Panc1 (cell line): ENCODE results near the gene RMC1. TPM values are rescaled to one million over a fixed set of nuclear protein-coding genes. Genes with fewer than 3 reads are reported as not detected.

Experiments
- ATAC-seq: fragments of 200-7000 bp; cut with Tn5 transposase; 2 replicates; pipeline ENCODE4 v1.9.1; 2020; ENCODE audit warnings: mild to moderate bottlenecking, moderate library complexity
- BruUV-seq: library from RNA; stranded (reverse); fragments of 400-500 nt; replicated peaks from 2 replicates; lab custom pipeline; 2021; lab: Mats Ljungman, UMichigan
- CTCF ChIA-PET: fragments of 300-600 bp; sonication (Branson Sonifier 250); formaldehyde crosslinking; loops from one replicate; lab custom pipeline; 2022; ENCODE audit warnings: antibody characterized with exemption; lab: Charles Lee
- POLR2A ChIA-PET: fragments of 300-600 bp; sonication (Branson Sonifier 250); formaldehyde crosslinking; loops from one replicate; lab custom pipeline; 2022; ENCODE audit warnings: antibody characterized with exemption; lab: Charles Lee
- DNase-seq: peaks from one replicate; pipeline ENCODE4 v3.0.0-alpha.2; 2010; ENCODE audit warnings: low read depth, low spot score
- H3K27ac ChIP-seq: 2 replicates; pipeline ENCODE4 v1.5.1; 2011; ENCODE audit warnings: mild to moderate bottlenecking, low read length, inconsistent platforms
- H3K27me3 ChIP-seq: fragments of 200-500 bp; sonication (Bioruptor generic); 2 replicates; pipeline ENCODE4 v1.6.0; 2014; ENCODE audit warnings: low read length, inconsistent platforms; ENCODE audit not compliant: control insufficient read depth, insufficient read depth
- H3K36me3 ChIP-seq: fragments of 200-500 bp; sonication (Bioruptor generic); 2 replicates; pipeline ENCODE4 v1.5.1; 2014; ENCODE audit warnings: inconsistent platforms, mild to moderate bottlenecking, low read length, moderate library complexity; ENCODE audit not compliant: control insufficient read depth, insufficient read depth
- H3K4me1 ChIP-seq: 2 replicates; pipeline ENCODE4 v1.5.1; 2011; ENCODE audit warnings: inconsistent platforms, mild to moderate bottlenecking, low read length, moderate library complexity; ENCODE audit not compliant: control insufficient read depth, insufficient read depth
- H3K4me3 ChIP-seq, 2 experiments: 2 replicates each; pipeline ENCODE4 v1.5.1; 2011 to 2012; ENCODE audit warnings: low read depth in 2 of 2, low read length in 2 of 2, mild to moderate bottlenecking in 2 of 2, inconsistent platforms in 1 of 2, moderate library complexity in 1 of 2
- H3K9me3 ChIP-seq: fragments of 200-500 bp; sonication (Bioruptor generic); 2 replicates; pipeline ENCODE4 v1.5.1; 2014; ENCODE audit warnings: low read depth, mild to moderate bottlenecking, inconsistent platforms, low read length, moderate library complexity; ENCODE audit not compliant: control insufficient read depth, insufficient read depth
- POLR2AphosphoS5 ChIP-seq: IDR thresholded peaks from 2 replicates; pipeline ENCODE4 v1.6.1; 2012; ENCODE audit warnings: mild to moderate bottlenecking, low read depth, low read length, moderate library complexity
- SIN3A ChIP-seq: IDR thresholded peaks from 2 replicates; pipeline ENCODE4 v1.6.1; 2012; ENCODE audit warnings: low read depth, mild to moderate bottlenecking, low read length, moderate library complexity, borderline replicate concordance; ENCODE audit not compliant: insufficient read depth
- TCF7L2 ChIP-seq: IDR thresholded peaks from 2 replicates; pipeline ENCODE4 v1.6.1; 2011; ENCODE audit warnings: mild to moderate bottlenecking, low read depth, low read length, inconsistent platforms
- in situ Hi-C: cut with HindIII; loops from 2 replicates; pipeline ENCODE4 v1.10.0; 2016; ENCODE audit warnings: low sequenced_read_pairs, low pct_unique_long_range_greater_than_20kb
- intact Hi-C: fragments of 100-400 bp; cut with micrococcal nuclease; formaldehyde crosslinking; loops from one replicate; pipeline ENCODE4 v1.10.0; 2022; ENCODE audit not compliant: unreplicated experiment
- total RNA-seq: library from RNA; stranded (reverse); gene quantifications from one replicate; pipeline ENCODE4 v1.2.1, GENCODE V29; 2021; ENCODE audit not compliant: unreplicated experiment
- TF ChIP-seq, protein P1 (sequence below): fragments of 450-650 bp; IDR thresholded peaks from 2 replicates; pipeline ENCODE4 v1.5.1; 2017; ENCODE audit warnings: mild to moderate bottlenecking
- TF ChIP-seq, protein P2 (sequence below), 2 experiments: IDR thresholded peaks; 2 replicates each; pipeline ENCODE4 v1.6.1; 2011 to 2012; ENCODE audit warnings: low read depth in 2 of 2, control low read depth in 1 of 2, low read length in 1 of 2, mild to moderate bottlenecking in 1 of 2, moderate library complexity in 1 of 2; ENCODE audit not compliant: insufficient read depth in 1 of 2

RMC1 gene
- total RNA-seq, 1 experiment from 2014 or later = 57.4 TPM

- Histone ChIP-seq H3K27me3 (no peaks in the 10 kb centered on the region), H3K4me3 (no peak overlapping the region), H3K4me1 (no peaks in the 10 kb centered on the region; the same call in none of the 2 replicates), H3K36me3 (peaks cover 4% of the 10 kb centered on the region; the same call in 1 of the 2 replicates), H3K9me3 (no peaks in the 10 kb centered on the region), H3K27ac (no peak overlapping the region)
- intact Hi-C loops (no loop called here), in situ Hi-C loops (no loop called here)
- DNase-seq (no peak), ATAC-seq (no peak)
- ChIA-PET CTCF (interaction anchor here (0.6 kb wide), 1 partner anchor 849 kb away, joined by 3 read pairs; no protein-coding TSS in a partner anchor), POLR2A (no interaction called here)
- TF ChIP-seq, protein P1, sequence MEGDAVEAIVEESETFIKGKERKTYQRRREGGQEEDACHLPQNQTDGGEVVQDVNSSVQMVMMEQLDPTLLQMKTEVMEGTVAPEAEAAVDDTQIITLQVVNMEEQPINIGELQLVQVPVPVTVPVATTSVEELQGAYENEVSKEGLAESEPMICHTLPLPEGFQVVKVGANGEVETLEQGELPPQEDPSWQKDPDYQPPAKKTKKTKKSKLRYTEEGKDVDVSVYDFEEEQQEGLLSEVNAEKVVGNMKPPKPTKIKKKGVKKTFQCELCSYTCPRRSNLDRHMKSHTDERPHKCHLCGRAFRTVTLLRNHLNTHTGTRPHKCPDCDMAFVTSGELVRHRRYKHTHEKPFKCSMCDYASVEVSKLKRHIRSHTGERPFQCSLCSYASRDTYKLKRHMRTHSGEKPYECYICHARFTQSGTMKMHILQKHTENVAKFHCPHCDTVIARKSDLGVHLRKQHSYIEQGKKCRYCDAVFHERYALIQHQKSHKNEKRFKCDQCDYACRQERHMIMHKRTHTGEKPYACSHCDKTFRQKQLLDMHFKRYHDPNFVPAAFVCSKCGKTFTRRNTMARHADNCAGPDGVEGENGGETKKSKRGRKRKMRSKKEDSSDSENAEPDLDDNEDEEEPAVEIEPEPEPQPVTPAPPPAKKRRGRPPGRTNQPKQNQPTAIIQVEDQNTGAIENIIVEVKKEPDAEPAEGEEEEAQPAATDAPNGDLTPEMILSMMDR = no peak
- TF ChIP-seq, protein P2, sequence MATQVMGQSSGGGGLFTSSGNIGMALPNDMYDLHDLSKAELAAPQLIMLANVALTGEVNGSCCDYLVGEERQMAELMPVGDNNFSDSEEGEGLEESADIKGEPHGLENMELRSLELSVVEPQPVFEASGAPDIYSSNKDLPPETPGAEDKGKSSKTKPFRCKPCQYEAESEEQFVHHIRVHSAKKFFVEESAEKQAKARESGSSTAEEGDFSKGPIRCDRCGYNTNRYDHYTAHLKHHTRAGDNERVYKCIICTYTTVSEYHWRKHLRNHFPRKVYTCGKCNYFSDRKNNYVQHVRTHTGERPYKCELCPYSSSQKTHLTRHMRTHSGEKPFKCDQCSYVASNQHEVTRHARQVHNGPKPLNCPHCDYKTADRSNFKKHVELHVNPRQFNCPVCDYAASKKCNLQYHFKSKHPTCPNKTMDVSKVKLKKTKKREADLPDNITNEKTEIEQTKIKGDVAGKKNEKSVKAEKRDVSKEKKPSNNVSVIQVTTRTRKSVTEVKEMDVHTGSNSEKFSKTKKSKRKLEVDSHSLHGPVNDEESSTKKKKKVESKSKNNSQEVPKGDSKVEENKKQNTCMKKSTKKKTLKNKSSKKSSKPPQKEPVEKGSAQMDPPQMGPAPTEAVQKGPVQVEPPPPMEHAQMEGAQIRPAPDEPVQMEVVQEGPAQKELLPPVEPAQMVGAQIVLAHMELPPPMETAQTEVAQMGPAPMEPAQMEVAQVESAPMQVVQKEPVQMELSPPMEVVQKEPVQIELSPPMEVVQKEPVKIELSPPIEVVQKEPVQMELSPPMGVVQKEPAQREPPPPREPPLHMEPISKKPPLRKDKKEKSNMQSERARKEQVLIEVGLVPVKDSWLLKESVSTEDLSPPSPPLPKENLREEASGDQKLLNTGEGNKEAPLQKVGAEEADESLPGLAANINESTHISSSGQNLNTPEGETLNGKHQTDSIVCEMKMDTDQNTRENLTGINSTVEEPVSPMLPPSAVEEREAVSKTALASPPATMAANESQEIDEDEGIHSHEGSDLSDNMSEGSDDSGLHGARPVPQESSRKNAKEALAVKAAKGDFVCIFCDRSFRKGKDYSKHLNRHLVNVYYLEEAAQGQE (IDR thresholded peaks at IDR 0.05; ENCODE audit: insufficient read depth in 1 of 2, low read depth in 2 of 2, low read length in 1 of 2) = no peak
- no peak for TF ChIP-seq SIN3A
- no peak for TF ChIP-seq TCF7L2
- no peak for TF ChIP-seq POLR2AphosphoS5
- no TSS peak for BruUV-seq
These were observed 56.9 kb downstream of the RMC1 start for GRCh38 chr18:23560186-23560585.

GRCh38 chr18:23563377-23564043, 60.2 kb downstream of the RMC1 start:
- BruUV-seq = no TSS peak
- ChIA-PET POLR2A (no interaction called here), CTCF (interaction anchor here (0.7 kb wide), 1 partner anchor 11 kb away, joined by 8 read pairs; no protein-coding TSS in a partner anchor)
- no peak overlapping the region for H3K27ac ChIP-seq
- peaks cover 13% of the 10 kb centered on the region for H3K36me3 ChIP-seq
- in situ Hi-C loops (no loop called here), intact Hi-C loops (no loop called here)
- H3K27me3 ChIP-seq = no peaks in the 10 kb centered on the region
- no peaks in the 10 kb centered on the region for H3K4me1 ChIP-seq
- DNase-seq (no peak), ATAC-seq (no peak)
- no peaks in the 10 kb centered on the region for H3K9me3 ChIP-seq
- no peak overlapping the region for H3K4me3 ChIP-seq
- no peak for TF ChIP-seq SIN3A
- TF ChIP-seq, protein P2 (IDR thresholded peaks at IDR 0.05; ENCODE audit: insufficient read depth in 1 of 2, low read depth in 2 of 2, low read length in 1 of 2) = no peak
- TF ChIP-seq TCF7L2 = no peak
